ENCODE results near the gene ZNF185. TPM values are rescaled to one million over a fixed set of nuclear protein-coding genes. Genes with fewer than 3 reads are reported as not detected.

Gene ZNF185
- total RNA-seq, 1 experiment from 2014 or later: 42.8 TPM

DNA sequence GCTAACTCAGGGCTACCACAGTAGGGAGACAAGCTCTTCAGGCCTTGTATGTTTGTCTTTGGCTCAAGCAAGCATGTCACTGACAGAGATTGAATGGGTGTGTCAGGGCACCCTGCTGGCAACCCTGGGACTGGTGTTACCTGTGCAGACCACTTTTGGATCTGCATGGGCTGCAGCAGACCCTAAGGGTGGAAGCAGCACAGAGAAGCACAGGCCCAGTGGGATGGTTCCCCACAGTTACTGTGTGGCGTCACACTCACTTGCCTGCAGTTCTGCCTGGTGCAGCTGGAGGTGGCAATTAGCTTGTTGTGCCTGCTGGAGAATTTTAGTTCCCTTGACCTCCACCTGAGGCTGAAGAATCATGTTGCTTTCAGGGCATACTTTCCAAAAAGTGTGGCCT, 46.0 kb downstream of the ZNF185 start:
- intact Hi-C loops (cut with micrococcal nuclease; ENCODE audit: unreplicated experiment): loop anchor here (5.0 kb wide), 1 partner anchor 1428 kb away; the partner anchor contains the start of gene FLNA
- CTCF ChIA-PET: no interaction called here

DNA sequence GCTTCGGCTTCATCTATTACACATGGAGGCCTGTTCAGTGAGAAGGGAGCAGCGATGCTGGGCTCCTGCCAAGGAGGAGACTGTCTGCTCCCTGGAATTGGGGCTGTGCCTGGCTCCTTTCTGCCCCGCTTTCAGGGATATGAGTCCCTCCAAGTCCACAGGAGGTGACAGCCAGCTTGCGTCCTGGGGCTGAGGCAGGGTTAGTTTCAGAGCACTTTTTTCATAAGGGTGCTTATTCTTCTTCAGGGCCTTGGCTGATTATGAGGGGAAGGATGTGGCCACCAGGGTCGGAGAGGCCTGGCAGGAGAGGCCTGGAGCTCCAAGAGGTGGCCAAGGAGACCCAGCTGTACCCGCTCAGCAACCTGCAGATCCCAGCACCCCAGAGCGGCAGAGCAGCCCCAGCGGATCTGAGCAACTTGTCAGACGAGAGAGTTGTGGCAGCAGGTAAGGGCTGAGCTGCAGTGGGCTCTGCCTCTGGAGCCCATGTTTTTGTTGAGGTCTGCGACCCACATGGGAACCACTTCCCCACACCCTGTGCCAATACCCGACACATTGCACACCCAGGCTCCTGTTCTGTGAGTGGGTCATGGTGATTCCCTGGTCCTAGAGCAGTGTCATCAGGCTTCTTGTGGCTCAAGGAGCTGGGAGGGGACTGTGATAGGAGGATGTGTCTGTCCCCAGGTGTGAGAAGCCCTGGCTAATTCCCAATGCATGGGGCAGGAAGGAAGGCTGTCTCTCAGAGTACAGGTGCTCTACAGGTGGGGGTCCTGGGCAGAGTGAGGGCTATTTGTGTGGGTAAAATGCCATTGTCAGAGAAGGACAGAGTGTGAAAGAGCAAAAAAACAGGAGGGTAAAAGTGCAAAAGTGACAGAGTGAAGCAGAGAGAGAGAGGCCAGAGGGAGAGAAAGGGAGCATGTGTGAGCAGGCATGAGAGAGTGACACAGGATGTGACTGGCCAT, 47.4 kb downstream of the ZNF185 start:
- DNase-seq: no peak
- Histone ChIP-seq H3K9me2 (ENCODE audit: insufficient read depth) (no peaks in the 10 kb centered on the region), H4K20me1 (ENCODE audit: insufficient read depth) (no peaks in the 10 kb centered on the region), H3K9me3 (ENCODE audit: insufficient read depth, low read depth) (no peaks in the 10 kb centered on the region), H3K4me2 (no peak overlapping the region), H3K4me1 (replicated peaks; ENCODE audit: insufficient read depth) (peaks cover 5% of the 10 kb centered on the region; the same call in 1 of the 2 replicates), H3F3A (ENCODE audit: insufficient read depth, low read depth) (no peaks in the 10 kb centered on the region), H3K4me3 (no peak overlapping the region), H2AFZ (no peak overlapping the region), H3K27me3 (ENCODE audit: insufficient read depth, low read depth) (no peaks in the 10 kb centered on the region), H3K79me2 (ENCODE audit: low read depth) (no peaks in the 10 kb centered on the region), H3K27ac (no peak overlapping the region), H3K36me3 (ENCODE audit: low read depth) (no peaks in the 10 kb centered on the region)
- ChIA-PET POLR2A (ENCODE audit: unreplicated experiment) (no interaction called here), CTCF (no interaction called here)
- intact Hi-C loops (cut with micrococcal nuclease; ENCODE audit: unreplicated experiment): no loop called here
- no TSS peak for BruUV-seq (replicated peaks)
- TF ChIP-seq, protein P1, sequence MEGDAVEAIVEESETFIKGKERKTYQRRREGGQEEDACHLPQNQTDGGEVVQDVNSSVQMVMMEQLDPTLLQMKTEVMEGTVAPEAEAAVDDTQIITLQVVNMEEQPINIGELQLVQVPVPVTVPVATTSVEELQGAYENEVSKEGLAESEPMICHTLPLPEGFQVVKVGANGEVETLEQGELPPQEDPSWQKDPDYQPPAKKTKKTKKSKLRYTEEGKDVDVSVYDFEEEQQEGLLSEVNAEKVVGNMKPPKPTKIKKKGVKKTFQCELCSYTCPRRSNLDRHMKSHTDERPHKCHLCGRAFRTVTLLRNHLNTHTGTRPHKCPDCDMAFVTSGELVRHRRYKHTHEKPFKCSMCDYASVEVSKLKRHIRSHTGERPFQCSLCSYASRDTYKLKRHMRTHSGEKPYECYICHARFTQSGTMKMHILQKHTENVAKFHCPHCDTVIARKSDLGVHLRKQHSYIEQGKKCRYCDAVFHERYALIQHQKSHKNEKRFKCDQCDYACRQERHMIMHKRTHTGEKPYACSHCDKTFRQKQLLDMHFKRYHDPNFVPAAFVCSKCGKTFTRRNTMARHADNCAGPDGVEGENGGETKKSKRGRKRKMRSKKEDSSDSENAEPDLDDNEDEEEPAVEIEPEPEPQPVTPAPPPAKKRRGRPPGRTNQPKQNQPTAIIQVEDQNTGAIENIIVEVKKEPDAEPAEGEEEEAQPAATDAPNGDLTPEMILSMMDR (conservative IDR thresholded peaks at IDR 0.05): no peak
- no peak for TF ChIP-seq EZH2 (IDR thresholded peaks at IDR 0.05; ENCODE audit: low read depth)

More for the DNA sequence above, 46.0 kb downstream of the ZNF185 start:
- no peak overlapping the region for H3K4me2 ChIP-seq
- H3K9me2 ChIP-seq (ENCODE audit: insufficient read depth): no peaks in the 10 kb centered on the region
- no peak for DNase-seq
- H3K4me3 ChIP-seq: no peak overlapping the region
- H3K27ac ChIP-seq: no peak overlapping the region
- no peaks in the 10 kb centered on the region; the same call in 1 of the 2 replicates for H3F3A ChIP-seq (ENCODE audit: insufficient read depth, low read depth)
- POLR2A ChIA-PET (ENCODE audit: unreplicated experiment): interaction anchor here (0.7 kb wide), 1 partner anchor 1819 kb away, joined by 3 read pairs; the partner anchor contains the start of gene DKC1
- no TSS peak for BruUV-seq (replicated peaks)
- peaks cover 5% of the 10 kb centered on the region; the same call in 1 of the 2 replicates for H3K4me1 ChIP-seq (replicated peaks; ENCODE audit: insufficient read depth)
- H3K27me3 ChIP-seq (ENCODE audit: insufficient read depth, low read depth): no peaks in the 10 kb centered on the region
- no peaks in the 10 kb centered on the region for H4K20me1 ChIP-seq (ENCODE audit: insufficient read depth)
- H3K9me3 ChIP-seq (ENCODE audit: insufficient read depth, low read depth): no peaks in the 10 kb centered on the region
- H3K36me3 ChIP-seq (ENCODE audit: low read depth): no peaks in the 10 kb centered on the region
- no peak overlapping the region for H2AFZ ChIP-seq
- no peaks in the 10 kb centered on the region for H3K79me2 ChIP-seq (ENCODE audit: low read depth)
- TF ChIP-seq, protein P1 (conservative IDR thresholded peaks at IDR 0.05): no peak
- no peak for TF ChIP-seq EZH2 (IDR thresholded peaks at IDR 0.05; ENCODE audit: low read depth)

DNA sequence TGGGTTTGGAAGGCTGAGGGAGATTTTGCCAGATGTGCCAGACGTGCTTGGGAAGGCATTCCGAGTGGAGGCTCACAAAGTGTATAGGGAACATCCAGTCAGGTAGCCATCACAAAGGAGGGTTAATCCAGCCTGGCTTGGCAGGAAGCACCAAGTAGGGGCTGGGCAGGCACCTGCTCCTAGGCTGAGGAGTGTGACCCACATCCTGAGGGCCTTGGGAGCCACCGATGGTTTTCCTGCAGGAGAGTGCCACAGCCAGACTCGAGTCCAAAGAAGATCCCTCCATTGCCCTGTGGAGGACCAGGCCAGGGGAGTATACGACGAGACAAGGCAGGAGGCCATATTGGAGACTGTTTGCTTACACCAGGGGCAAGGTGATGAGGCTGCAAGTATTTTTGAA, 48.8 kb downstream of the ZNF185 start:
- Histone ChIP-seq H3K27me3 (ENCODE audit: insufficient read depth, low read depth) (no peaks in the 10 kb centered on the region), H3K4me2 (no peak overlapping the region), H3K4me3 (no peak overlapping the region), H3K27ac (no peak overlapping the region), H4K20me1 (ENCODE audit: insufficient read depth) (no peaks in the 10 kb centered on the region), H2AFZ (no peak overlapping the region), H3F3A (ENCODE audit: insufficient read depth, low read depth) (peaks cover 3% of the 10 kb centered on the region; the same call in 1 of the 2 replicates), H3K9me3 (ENCODE audit: insufficient read depth, low read depth) (no peaks in the 10 kb centered on the region), H3K4me1 (replicated peaks; ENCODE audit: insufficient read depth) (0 out of 2 replicates have a peak, but pooled peaks cover 5% of the 10 kb centered on the region), H3K79me2 (ENCODE audit: low read depth) (no peaks in the 10 kb centered on the region), H3K9me2 (ENCODE audit: insufficient read depth) (no peaks in the 10 kb centered on the region; the same call in 1 of the 2 replicates), H3K36me3 (ENCODE audit: low read depth) (no peaks in the 10 kb centered on the region)
- intact Hi-C loops (cut with micrococcal nuclease; ENCODE audit: unreplicated experiment): no loop called here
- BruUV-seq (replicated peaks): no TSS peak
- CTCF ChIA-PET: no interaction called here
- TF ChIP-seq, protein P1 (conservative IDR thresholded peaks at IDR 0.05): no peak
- TF ChIP-seq EZH2 (IDR thresholded peaks at IDR 0.05; ENCODE audit: low read depth): no peak
- peak in 1 of 2 experiments; percentile 22 for DNase-seq
- POLR2A ChIA-PET (ENCODE audit: unreplicated experiment): no interaction called here

Other genes with a start within 250 kb of the ZNF185 start
- 133 and 135 TPM in 2 replicates for gene MAGEA3, start 199.3 kb upstream of the ZNF185 start, total RNA-seq (2021)
- gene CSAG2, start 188.8 kb upstream of the ZNF185 start, total RNA-seq (2021): not detected in 2 replicates
- gene MAGEA2B, start 183.4 kb upstream of the ZNF185 start, total RNA-seq (2021): 30.1 and 35.3 TPM in 2 replicates
- gene CSAG1, start 164.3 kb upstream of the ZNF185 start, total RNA-seq (2021): 33.2 and 36.5 TPM in 2 replicates
- 17.2 and 24.2 TPM in 2 replicates for gene MAGEA12, start 164.3 kb upstream of the ZNF185 start, total RNA-seq (2021)
- gene MAGEA2, start 144.2 kb upstream of the ZNF185 start, total RNA-seq (2021): 16.2 and 18.7 TPM in 2 replicates
- 41.6 and 52.9 TPM in 2 replicates for gene CSAG3, start 138.8 kb upstream of the ZNF185 start, total RNA-seq (2021)
- 116 and 122 TPM in 2 replicates for gene MAGEA6, start 128.4 kb upstream of the ZNF185 start, total RNA-seq (2021)
- 66.9 and 78.6 TPM in 2 replicates for gene CETN2, start 67.3 kb upstream of the ZNF185 start, total RNA-seq (2021)
- 40.9 and 55.1 TPM in 2 replicates for gene NSDHL, start 67.0 kb upstream of the ZNF185 start, total RNA-seq (2021)
- gene PNMA5, start 96.0 kb downstream of the ZNF185 start, total RNA-seq (2021): not detected in 2 replicates
- not detected in 2 replicates for gene PNMA3, start 158.4 kb downstream of the ZNF185 start, total RNA-seq (2021)
- gene PNMA6A, start 174.4 kb downstream of the ZNF185 start, total RNA-seq (2021): not detected in 2 replicates

Measured in PC-9 (cell line).